Thyroid gland (tissue), 4 donors: Measurements from ENCODE around the gene PAX3.

Source experiments
- CTCF ChIP-seq, 6 experiments: fragments of 200-600 bp in 3 of 6; fragments of 450-650 bp in 3 of 6; sonication (generic) in 3 of 6; IDR thresholded peaks; one replicate each; pipeline ENCODE4 v1.5.1; 2016 to 2019; ENCODE audit warnings: antibody characterized with exemption in 6 of 6, mild to moderate bottlenecking in 2 of 6, inconsistent platforms in 1 of 6, moderate library complexity in 1 of 6
- POLR2A ChIP-seq, 2 donors: fragments of 450-650 bp; IDR thresholded peaks; one replicate each; pipeline ENCODE4 v1.6.1; 2017; ENCODE audit warnings: antibody characterized with exemption in 2 of 2, mild to moderate bottlenecking in 2 of 2, moderate library complexity in 1 of 2

GRCh38 chr2:222336931-222337330 is 38.1 kb upstream of the PAX3 start:
- TF ChIP-seq CTCF (IDR thresholded peaks at IDR 0.05) (no peak), POLR2A (IDR thresholded peaks at IDR 0.05) (no peak)
